Calu3 (cell line): ENCODE measurements around the gene SNAPC2. TPM values are rescaled to one million over a fixed set of nuclear protein-coding genes. Genes with fewer than 3 reads are reported as not detected.

Experiments used
- BruUV-seq: library from RNA; stranded (reverse); fragments of 400-500 nt; replicated peaks from 2 replicates; lab custom pipeline; 2021; lab: Mats Ljungman, UMichigan
- CTCF ChIA-PET: fragments of 300-600 bp; sonication (Branson Sonifier 250); formaldehyde crosslinking; loops from one replicate; lab custom pipeline; 2022; ENCODE audit warnings: antibody characterized with exemption; lab: Charles Lee
- DNase-seq: peaks from one replicate; pipeline ENCODE4 v3.0.0; 2022
- H3K27ac Mint-ChIP-seq: one replicate; pipeline ENCODE4 v1.8.0; 2022; ENCODE audit warnings: mixed read lengths; ENCODE audit not compliant: unreplicated experiment
- H3K27me3 Mint-ChIP-seq: one replicate; pipeline ENCODE4 v1.8.0; 2022; ENCODE audit warnings: mixed read lengths; ENCODE audit not compliant: unreplicated experiment
- H3K36me3 Mint-ChIP-seq: one replicate; pipeline ENCODE4 v1.8.0; 2022; ENCODE audit warnings: mild to moderate bottlenecking, moderate library complexity, mixed read lengths; ENCODE audit not compliant: insufficient read depth, unreplicated experiment
- H3K4me1 Mint-ChIP-seq: one replicate; pipeline ENCODE4 v1.8.0; 2022; ENCODE audit warnings: mild to moderate bottlenecking, low read depth, mixed read lengths; ENCODE audit not compliant: unreplicated experiment
- H3K4me3 Mint-ChIP-seq: one replicate; pipeline ENCODE4 v1.8.0; 2022; ENCODE audit warnings: mild to moderate bottlenecking, low read depth, moderate library complexity, mixed read lengths; ENCODE audit not compliant: unreplicated experiment
- H3K9me3 Mint-ChIP-seq: one replicate; pipeline ENCODE4 v1.8.0; 2022; ENCODE audit warnings: low read depth, mixed read lengths; ENCODE audit not compliant: unreplicated experiment
- intact Hi-C: fragments of 100-400 bp; cut with micrococcal nuclease; formaldehyde crosslinking; loops from one replicate; pipeline ENCODE4 v1.10.0; 2022; ENCODE audit not compliant: unreplicated experiment
- total RNA-seq: library from RNA; stranded (reverse); gene quantifications from 2 replicates; pipeline ENCODE4 v1.2.3, GENCODE V29; 2022
- TF ChIP-seq, protein P1 (sequence below): fragments of 200-600 bp; IDR thresholded peaks from one replicate; pipeline ENCODE4 v1.8.0; 2022; ENCODE audit warnings: antibody characterized with exemption; ENCODE audit not compliant: unreplicated experiment

The SNAPC2 gene
- total RNA-seq, 1 experiment from 2014 or later, result 12.1 TPM

DNA sequence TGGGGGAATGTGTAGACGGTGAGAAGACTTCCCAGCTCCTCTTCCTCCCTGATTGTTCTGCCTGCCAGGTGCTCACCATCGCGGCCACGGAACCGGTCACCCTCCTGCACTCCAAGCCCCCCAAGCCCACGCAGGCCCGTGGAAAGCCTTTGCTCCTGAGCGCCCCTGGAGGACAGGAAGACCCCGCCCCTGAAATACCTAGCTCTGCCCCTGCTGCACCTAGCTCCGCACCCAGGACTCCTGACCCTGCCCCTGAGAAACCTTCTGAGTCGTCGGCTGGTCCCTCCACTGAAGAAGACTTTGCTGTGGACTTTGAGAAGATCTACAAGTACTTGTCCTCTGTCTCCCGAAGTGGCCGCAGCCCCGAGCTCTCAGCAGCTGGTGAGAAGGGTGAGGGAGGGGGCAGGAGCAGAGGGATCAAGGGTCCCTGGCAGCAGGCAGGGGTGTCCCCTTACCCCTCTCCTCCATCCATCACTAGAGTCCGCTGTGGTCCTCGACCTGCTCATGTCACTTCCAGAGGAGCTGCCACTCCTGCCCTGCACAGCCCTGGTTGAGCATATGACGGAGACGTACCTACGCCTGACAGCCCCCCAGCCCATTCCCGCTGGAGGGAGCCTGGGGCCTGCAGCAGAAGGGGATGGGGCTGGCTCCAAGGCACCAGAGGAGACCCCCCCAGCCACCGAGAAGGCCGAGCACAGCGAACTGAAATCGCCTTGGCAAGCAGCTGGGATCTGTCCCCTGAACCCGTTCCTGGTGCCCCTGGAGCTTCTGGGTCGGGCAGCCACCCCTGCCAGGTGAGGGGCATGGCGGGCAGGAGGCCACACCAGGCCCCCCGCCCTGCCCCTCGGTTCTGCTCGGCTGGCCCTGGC is 2.1 kb downstream of the SNAPC2 start:
- no TSS peak for BruUV-seq

GRCh38 chr19:7922836-7923195 is 2.7 kb downstream of the SNAPC2 start:
- TF ChIP-seq, protein P1, sequence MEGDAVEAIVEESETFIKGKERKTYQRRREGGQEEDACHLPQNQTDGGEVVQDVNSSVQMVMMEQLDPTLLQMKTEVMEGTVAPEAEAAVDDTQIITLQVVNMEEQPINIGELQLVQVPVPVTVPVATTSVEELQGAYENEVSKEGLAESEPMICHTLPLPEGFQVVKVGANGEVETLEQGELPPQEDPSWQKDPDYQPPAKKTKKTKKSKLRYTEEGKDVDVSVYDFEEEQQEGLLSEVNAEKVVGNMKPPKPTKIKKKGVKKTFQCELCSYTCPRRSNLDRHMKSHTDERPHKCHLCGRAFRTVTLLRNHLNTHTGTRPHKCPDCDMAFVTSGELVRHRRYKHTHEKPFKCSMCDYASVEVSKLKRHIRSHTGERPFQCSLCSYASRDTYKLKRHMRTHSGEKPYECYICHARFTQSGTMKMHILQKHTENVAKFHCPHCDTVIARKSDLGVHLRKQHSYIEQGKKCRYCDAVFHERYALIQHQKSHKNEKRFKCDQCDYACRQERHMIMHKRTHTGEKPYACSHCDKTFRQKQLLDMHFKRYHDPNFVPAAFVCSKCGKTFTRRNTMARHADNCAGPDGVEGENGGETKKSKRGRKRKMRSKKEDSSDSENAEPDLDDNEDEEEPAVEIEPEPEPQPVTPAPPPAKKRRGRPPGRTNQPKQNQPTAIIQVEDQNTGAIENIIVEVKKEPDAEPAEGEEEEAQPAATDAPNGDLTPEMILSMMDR, result no peak
- CTCF ChIA-PET, result no interaction called here
- Mint-ChIP-seq H3K9me3 (no peaks in the 10 kb centered on the region), H3K4me3 (peak overlapping the region; percentile 5), H3K36me3 (peaks cover 46% of the 10 kb centered on the region), H3K4me1 (peaks cover 8% of the 10 kb centered on the region), H3K27ac (no peak overlapping the region), H3K27me3 (no peaks in the 10 kb centered on the region)
- intact Hi-C loops, result no loop called here
- no peak for DNase-seq
- no TSS peak for BruUV-seq

More for the DNA sequence above, 2.1 kb downstream of the SNAPC2 start:
- TF ChIP-seq, protein P1, result no peak
- Mint-ChIP-seq H3K36me3 (peaks cover 42% of the 10 kb centered on the region), H3K4me3 (no peak overlapping the region), H3K4me1 (peaks cover 8% of the 10 kb centered on the region), H3K9me3 (no peaks in the 10 kb centered on the region), H3K27me3 (no peaks in the 10 kb centered on the region), H3K27ac (no peak overlapping the region)
- CTCF ChIA-PET, result no interaction called here
- DNase-seq, result no peak
- intact Hi-C loops, result no loop called here

- Mint-ChIP-seq H3K4me1 (peaks cover 9% of the 10 kb centered on the region), H3K27ac (no peak overlapping the region), H3K4me3 (peak overlapping the region; percentile 5), H3K27me3 (no peaks in the 10 kb centered on the region), H3K9me3 (no peaks in the 10 kb centered on the region), H3K36me3 (peaks cover 47% of the 10 kb centered on the region)
- no peak for DNase-seq
- intact Hi-C loops, result no loop called here
- no TSS peak for BruUV-seq
- TF ChIP-seq, protein P1, result no peak
- CTCF ChIA-PET, result interaction anchor here (0.7 kb wide), 1 partner anchor 591 kb away, joined by 4 read pairs; no protein-coding TSS in a partner anchor
Observed at GRCh38 chr19:7923295-7924191, 3.4 kb downstream of the SNAPC2 start.

DNA sequence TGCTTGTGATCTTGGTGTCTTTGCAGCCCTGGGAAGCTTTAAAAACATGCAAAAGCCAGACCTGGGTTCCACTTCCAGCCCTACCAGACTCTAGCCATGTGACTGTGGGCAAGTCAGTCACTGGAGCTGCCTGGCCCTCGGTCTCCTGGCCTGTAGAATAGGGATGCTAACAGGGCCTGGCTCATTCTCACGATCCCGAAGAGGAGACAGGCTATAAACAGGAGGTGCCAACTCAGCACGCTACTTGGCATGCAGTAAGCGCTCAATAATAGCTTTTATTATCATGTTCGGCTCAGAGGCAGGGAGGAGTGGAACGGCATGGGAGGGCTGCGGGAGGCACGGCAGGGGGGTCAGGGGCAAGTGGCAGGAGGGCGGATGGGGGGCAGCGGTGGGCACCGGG is 4.1 kb downstream of the SNAPC2 start:
- no peak for DNase-seq
- Mint-ChIP-seq H3K4me1 (peaks cover 16% of the 10 kb centered on the region), H3K36me3 (peaks cover 51% of the 10 kb centered on the region), H3K27ac (no peak overlapping the region), H3K27me3 (no peaks in the 10 kb centered on the region), H3K4me3 (no peak overlapping the region), H3K9me3 (no peaks in the 10 kb centered on the region)
- BruUV-seq, result no TSS peak
- CTCF ChIA-PET, result interaction anchor here (0.7 kb wide), 1 partner anchor 591 kb away, joined by 4 read pairs; no protein-coding TSS in a partner anchor
- TF ChIP-seq, protein P1, result no peak
- intact Hi-C loops, result no loop called here
